RWPE1 (cell line): ENCODE results near the gene CAT.
A peak's percentile ranks its signal among the peaks of the same experiment; 100 is the strongest.

Experiments used
- CTCF ChIA-PET: fragments of 350-600 bp; sonication (Branson Sonifier 250); formaldehyde crosslinking; extraction: SDS; loops from one replicate; lab custom pipeline; 2021; lab: Yijun Ruan, JAX
- POLR2A ChIA-PET: fragments of 400-600 bp; formaldehyde crosslinking; extraction: SDS; loops from one replicate; lab custom pipeline; 2020; ENCODE audit warnings: antibody characterized with exemption; ENCODE audit not compliant: low non-redundant PET; lab: Yijun Ruan, JAX
- DNase-seq: peaks from one replicate; pipeline ENCODE4 v3.0.0; 2012; ENCODE audit warnings: low spot score
- H3K27ac ChIP-seq: fragments of 450-650 bp; 2 replicates; pipeline ENCODE4 v1.5.1; 2017
- CTCF ChIP-seq: fragments of 450-650 bp; conservative IDR thresholded peaks from 2 replicates; pipeline ENCODE4 v1.5.1; 2017; ENCODE audit warnings: low read depth, mild to moderate bottlenecking

CAT gene

GRCh38 chr11:34438529-34439507 lies at the start of gene CAT:
CAT (plus strand) TSS chr11:34438934; CDS start chr11:34439014, 80 bp downstream.
- CTCF ChIA-PET: interaction anchor here (0.6 to 0.9 kb wide), 3 partner anchors 10 to 29 kb away, joined by 4 read pairs; no protein-coding TSS in a partner anchor
- peak within 1 kb of the TSS; percentile 92 for H3K27ac ChIP-seq
- peak; percentile 98 for DNase-seq
- no peak for TF ChIP-seq CTCF
- POLR2A ChIA-PET: interaction anchor here (0.6 to 0.7 kb wide), 2 partner anchors 31 to 43 kb away, joined by 3 read pairs; no protein-coding TSS in a partner anchor

GRCh38 chr11:34394771-34395300 lies 43.9 kb upstream of the CAT start:
- no peak for DNase-seq
- peak overlapping the region; percentile 76 for H3K27ac ChIP-seq
- ChIA-PET CTCF (interaction anchor here (0.5 kb wide), 1 partner anchor 73 kb away, joined by 3 read pairs; no protein-coding TSS in a partner anchor), POLR2A (no interaction called here)
- TF ChIP-seq CTCF: no peak

GRCh38 chr11:34395916-34396550 lies 42.7 kb upstream of the CAT start:
- ChIA-PET CTCF (interaction anchor here (0.6 kb wide), 1 partner anchor 829 kb away, joined by 5 read pairs; no protein-coding TSS in a partner anchor), POLR2A (interaction anchor here (1.2 kb wide), 1 partner anchor 42 kb away, joined by 3 read pairs; no protein-coding TSS in a partner anchor)
- TF ChIP-seq CTCF: no peak
- peak overlapping the region; percentile 76 for H3K27ac ChIP-seq
- peak; percentile 88 for DNase-seq

- DNase-seq: no peak
- no peak overlapping the region for H3K27ac ChIP-seq
- ChIA-PET CTCF (no interaction called here), POLR2A (no interaction called here)
- TF ChIP-seq CTCF: no peak
Observed at GRCh38 chr11:34397120-34397519, 41.6 kb upstream of the CAT start.

GRCh38 chr11:34397811-34398210 lies 40.9 kb upstream of the CAT start:
- ChIA-PET POLR2A (no interaction called here), CTCF (no interaction called here)
- no peak for TF ChIP-seq CTCF

GRCh38 chr11:34403431-34403830 lies 35.3 kb upstream of the CAT start:
- POLR2A ChIA-PET: no interaction called here
- CTCF ChIA-PET: interaction anchor here (0.6 kb wide), 1 partner anchor 496 kb away, joined by 3 read pairs; no protein-coding TSS in a partner anchor
- no peak overlapping the region for H3K27ac ChIP-seq
- DNase-seq: no peak
- TF ChIP-seq CTCF: no peak

More at GRCh38 chr11:34397811-34398210, 40.9 kb upstream of the CAT start:
- DNase-seq: no peak
- no peak overlapping the region for H3K27ac ChIP-seq
